Endothelial cell of hepatic sinusoid (primary cell): ENCODE measurements around the gene PTHLH.

Source experiments
- in situ Hi-C: cut with HindIII; loops from 2 replicates; pipeline ENCODE4 v1.10.0; 2017; ENCODE audit warnings: low sequenced_read_pairs

PTHLH gene

GRCh38 chr12:27975222-27976136, 2.9 kb upstream of the PTHLH start:
- in situ Hi-C loops, result no loop called here

DNA sequence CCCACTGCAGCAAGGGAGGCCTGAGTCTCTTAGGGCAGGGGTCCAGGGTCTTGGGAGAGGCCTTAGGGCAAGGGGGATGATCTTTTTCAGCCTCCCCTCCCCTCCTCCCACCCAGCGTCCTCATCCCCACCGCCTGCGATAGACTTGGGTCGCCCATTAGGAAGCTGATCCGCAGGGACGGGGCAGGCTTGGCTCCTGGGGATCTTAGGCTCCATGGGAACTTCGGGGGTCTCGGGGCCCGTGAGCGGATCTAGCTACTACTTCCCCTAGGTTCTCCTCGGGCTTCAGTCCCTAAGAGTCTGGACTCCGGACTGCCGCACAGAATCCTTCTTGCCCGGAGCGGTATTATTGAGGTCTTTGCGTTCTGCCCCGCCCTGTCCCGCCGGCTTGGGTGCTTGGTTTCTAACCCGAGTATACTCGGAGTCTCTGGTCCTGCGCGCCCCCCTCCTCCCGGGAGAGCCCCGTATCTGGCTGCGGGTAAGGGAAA, 2.2 kb upstream of the PTHLH start:
- in situ Hi-C loops, result no loop called here

GRCh38 chr12:27973487-27973890, 956 bp upstream of the PTHLH start:
- in situ Hi-C loops, result no loop called here

- in situ Hi-C loops, result no loop called here
These were observed 927 bp downstream of the PTHLH start for GRCh38 chr12:27971606-27972005.

GRCh38 chr12:27971121-27971489, 1.4 kb downstream of the PTHLH start:
- in situ Hi-C loops, result no loop called here

DNA sequence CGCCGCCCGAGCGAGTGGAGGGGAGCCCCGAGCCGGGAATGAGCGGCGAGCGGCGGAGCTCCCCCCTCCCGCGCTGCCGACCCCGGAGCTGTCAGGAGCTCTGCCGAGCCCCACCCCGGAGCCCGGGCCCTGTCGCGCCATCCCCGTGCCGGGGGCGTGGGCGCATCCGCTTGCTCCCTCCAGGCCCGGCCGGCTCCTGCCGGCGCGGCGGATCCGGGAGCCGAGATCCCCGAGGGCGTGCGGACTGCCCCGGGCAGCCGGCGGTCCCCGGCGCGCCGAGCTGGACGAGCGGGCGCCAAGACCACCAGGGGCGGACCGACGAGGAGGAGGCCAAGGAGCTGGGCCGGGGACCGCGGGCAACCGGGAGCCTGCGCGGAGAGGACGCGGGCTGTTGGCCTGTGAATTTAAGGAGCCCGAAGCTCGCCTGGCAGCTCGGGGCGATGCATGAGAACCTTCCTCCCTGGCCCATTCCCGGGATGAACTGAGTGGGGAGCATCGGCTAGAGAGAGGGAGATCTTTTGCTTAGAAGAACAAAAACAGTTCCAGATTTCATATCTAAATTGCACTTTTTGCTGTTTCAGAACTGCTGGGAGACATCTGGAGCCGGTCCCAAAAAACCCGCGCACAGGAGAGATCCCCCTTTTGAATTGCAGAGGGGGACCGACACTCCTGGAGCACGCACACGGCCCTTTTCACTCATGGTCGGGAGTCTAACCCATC, 2.0 kb downstream of the PTHLH start:
- in situ Hi-C loops, result no loop called here

DNA sequence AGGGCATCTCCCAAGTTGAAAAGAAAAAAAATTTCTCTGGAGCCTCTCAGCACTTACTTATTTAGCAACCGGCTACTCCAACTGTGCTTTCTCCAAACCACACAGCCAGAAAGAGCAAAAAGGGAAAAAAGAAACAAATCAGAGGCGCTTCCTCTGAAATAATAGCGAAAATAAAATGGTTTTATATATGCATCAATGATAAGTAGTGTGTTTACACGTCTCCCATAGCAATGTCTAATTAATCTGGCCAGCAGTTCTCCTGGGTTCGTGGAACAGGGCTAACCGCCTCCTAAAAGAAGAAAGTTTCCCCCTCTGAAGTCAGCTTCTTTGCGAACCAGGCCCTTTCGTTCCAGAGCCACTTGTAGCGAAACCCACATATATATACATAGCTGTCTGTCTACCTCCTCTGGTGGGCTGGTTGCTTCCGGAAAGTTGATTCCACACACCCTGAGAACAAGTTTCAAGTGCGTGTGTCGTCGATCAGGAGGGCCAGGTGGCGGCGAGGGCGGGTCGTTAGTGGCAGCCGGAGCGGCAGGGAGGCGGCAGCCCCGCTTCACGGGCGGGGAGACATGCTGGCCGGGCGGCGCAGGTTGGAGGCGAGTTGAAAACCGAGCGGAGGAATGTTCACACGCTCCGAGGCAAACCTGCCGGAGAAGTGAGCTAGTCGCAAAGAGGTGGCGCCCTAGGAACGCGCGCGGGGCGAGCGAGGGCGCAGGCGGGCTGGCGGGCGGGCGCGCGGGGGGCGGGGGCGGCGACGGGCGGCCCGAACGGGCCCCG, 2.7 kb downstream of the PTHLH start:
- in situ Hi-C loops, result no loop called here

DNA sequence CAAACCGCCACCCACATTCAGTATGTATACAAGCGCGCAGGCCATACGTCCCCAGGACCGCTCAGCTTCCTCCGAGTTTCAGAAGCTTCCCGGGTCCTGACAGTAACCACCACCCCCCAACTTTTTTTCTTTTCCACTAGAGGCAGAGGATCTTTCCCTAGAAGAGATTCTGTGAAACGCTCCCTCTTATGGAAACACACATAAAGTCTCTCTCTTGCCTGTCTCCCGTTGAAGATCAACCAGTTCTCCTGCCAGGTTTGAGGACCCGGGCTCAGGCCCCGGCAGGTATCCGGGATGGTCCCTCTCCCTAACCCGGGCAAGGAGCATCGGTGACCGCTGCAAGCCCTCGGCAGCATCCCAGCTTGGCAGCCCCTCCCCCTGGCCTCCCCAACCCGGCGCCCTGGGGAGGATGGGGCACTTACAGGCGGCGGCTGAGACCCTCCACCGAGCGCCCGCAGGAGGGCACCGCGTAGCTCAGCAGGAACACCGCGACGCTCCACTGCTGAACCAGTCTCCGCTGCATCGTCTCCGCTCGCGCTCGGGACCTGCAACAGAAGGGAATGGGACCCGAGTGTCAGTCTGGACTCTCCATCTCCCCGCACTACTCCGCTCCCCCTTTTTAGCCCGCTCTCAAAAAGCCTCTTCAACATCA, 3.4 kb downstream of the PTHLH start:
- in situ Hi-C loops, result no loop called here

DNA sequence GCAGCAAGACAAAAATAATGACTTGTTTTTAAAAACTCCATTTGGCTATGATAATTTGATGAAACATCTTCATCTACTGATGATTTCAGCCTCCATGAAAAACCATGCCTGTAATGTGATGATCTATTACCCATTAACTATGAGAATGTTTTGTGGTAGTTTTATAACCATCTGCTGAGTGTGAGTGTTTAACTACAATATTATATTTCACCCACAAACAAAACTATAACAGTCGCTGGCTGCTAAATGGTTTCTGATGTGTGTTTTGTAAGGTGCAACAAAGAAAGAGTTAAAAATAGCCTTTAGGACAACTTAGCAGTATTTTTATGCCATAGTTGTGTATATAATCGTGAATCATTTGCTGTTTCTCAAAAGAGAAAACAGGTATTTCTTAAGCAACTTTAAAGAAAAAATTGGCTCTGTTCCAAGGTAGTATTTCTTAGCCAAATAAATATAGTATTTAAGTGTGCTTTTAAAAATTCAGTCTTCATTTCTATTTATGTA, 4.9 kb downstream of the PTHLH start:
- in situ Hi-C loops, result no loop called here

DNA sequence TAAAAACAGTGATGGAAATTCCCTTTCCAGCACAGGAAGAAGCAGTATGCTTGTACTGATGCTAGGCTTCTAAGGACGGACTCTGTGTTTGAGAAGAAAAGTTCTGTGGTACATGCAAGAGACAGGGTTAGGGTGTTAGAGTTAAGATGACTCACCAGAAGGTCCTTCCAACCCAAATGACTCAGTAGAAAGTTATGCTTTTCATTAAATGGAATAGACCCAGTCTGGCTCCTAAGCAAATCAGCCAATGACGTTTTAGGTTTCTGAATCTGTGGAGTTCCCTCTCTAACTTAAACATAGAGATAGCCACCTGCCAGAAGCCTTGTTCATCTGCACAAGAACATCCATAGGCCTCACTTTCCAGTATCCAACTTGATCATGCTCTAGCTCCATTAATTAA, 5.7 kb downstream of the PTHLH start:
- in situ Hi-C loops, result no loop called here

DNA sequence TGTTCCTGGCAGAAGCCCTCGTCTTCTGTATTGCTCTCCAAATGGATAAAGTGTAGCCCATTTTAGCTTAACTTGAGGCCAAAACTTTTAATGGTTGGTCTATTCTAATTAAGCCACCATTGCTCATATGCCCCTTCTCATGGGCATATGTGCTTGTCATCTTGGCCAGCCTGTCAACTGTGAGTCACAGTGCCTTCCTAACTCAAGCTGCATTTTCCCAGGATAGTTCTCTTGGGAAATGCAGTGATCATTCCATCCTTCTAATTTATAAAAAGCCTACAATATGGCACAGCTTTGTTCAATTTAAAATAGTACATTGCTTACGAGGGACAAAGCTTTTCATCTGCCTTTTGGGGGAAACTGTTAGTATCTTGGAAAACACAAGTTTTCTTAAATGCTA, 6.6 kb downstream of the PTHLH start:
- in situ Hi-C loops, result no loop called here

DNA sequence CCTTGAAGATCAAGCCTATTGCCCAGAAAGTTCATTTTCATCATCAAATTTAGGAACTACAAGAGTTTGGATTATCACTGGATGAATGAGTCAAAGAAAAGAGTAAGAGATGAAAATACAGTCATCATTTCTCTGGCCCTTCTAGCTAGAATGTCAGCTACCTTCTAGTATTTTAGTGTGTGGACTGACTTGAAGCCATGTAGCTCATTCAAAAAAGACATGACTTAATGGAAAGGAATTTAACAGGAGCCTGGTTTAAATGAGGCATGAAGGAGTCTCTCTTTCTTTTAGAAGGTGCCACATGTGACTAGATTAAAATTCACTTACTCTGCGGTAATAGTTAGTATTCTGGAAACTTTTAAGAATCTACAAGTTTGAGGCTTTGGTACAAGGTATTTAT, 7.1 kb downstream of the PTHLH start:
- in situ Hi-C loops, result no loop called here

DNA sequence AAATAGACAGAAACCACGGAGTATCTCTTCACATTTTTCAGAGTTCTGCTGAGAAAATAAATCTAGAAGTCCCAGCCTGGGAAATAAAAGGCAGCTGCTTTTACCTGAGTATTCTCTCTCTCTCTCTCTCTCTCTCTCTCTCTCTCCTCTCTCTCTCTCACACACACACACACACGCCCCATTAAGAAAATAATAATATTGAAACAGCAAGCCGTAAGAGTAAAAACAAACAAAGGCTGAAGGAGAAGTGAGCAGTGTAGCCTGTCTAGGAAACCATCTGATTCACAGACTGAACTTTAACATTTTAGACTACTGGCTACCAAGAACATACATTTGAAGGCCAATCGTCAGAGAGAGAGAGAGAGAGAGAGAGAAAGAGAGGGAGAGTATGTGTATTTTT, 8.4 kb downstream of the PTHLH start:
- in situ Hi-C loops, result no loop called here

- in situ Hi-C loops, result no loop called here
These were observed 11.7 kb downstream of the PTHLH start for GRCh38 chr12:27960821-27961220.

GRCh38 chr12:27958675-27959074, 13.9 kb downstream of the PTHLH start:
- in situ Hi-C loops, result no loop called here

DNA sequence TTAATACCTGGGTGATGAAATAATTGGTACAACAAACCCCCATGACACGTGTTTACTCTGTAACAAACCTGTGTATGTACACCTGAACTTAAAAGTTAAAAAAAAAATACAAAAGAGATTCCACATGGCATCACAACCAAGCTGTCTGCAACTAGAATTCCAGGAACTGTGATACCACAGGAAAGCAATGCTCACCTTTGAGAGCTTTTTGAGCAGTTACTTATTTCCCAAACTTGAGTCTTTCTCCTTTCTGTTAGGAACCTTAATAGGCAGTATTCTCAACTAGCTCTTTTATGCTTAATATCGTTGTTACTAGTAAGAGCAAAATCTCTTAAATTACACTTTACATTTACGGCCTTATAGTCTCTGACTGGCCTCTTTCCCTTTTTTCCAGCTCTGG, 15.2 kb downstream of the PTHLH start:
- in situ Hi-C loops, result no loop called here

DNA sequence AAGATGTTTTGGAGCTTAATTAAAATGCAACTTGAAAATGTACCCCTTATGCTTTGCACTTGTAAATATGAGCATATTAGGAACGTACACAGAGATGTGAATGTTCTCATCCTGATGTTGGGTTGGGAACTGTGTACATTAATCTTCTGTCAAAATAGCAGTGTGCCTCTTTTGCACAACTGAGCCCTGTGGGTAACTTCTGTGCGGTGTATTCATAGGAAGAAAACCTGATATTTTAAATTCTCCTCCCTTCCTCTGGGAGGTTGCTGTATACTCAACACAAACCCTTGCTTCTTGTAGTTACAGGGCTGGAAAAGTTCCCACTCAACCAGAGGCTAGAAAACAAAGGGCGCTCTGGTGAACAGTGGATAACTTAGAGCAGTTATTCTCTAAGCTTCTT, 18.7 kb downstream of the PTHLH start:
- in situ Hi-C loops, result no loop called here

DNA sequence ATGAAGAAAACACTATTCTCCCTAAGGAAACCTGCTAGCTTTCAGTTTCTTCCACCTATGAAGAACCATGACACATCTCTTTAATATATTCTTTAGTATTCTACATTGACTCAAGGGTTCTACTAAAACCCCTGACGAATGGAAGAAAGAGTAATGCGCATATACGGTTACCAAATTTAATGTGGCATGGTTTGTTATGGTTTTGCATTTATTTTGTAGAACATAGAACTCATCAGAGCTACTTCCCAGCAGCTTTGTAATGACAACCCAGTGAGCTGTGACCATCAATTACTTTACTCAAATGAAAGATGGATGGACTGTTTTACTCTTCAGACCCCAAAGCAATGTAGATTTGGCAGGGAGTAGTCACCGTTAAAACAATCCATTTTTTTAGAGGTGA, 19.2 kb downstream of the PTHLH start:
- in situ Hi-C loops, result no loop called here

DNA sequence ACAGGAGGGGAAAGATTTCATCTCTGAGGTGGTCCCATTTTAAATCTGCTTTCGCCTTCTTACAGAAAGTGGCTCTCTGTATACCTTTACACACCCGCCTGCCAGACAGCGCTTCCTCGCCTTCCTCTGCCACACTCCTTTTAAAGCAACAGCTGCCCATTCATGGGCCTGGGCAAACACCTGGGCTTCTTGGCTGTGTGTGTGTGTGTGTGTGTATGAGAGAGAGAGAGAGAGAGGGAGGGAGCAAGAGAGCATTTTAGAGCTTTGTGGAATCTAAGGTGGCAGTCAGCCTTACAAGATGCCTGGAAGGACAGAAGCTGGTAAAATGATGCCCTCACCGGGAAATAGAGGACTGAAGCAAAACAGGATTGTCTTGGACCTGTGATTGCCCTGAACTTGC, 20.0 kb downstream of the PTHLH start:
- in situ Hi-C loops, result no loop called here

DNA sequence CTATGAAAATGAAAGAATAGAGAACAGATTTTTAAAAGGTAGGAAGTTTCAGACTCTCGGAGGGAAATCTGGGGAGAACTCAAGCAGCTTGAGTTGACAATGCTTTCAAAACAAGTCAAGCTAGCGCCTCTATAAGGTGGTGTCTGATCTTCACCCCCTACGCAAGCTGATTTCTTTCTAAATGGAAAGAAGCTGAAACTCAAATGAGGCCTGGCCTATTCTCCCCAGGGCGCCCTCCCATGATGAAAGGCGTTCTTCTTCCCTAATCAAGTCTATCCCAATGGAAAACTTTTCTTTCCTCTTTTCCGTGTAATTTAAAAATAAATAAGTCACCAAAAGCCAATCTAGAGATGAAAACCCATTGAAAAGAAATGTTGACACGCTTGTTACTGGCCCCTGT, 20.6 kb downstream of the PTHLH start:
- in situ Hi-C loops, result no loop called here

GRCh38 chr12:27946421-27946820, 26.1 kb downstream of the PTHLH start:
- in situ Hi-C loops, result no loop called here
